ENCODE data around the gene IKZF2. TPM values are rescaled to one million over a fixed set of nuclear protein-coding genes. Genes with fewer than 3 reads are reported as not detected.

IKZF2 gene
- total and polyA plus RNA-seq, 9 of the 15 experiments (the other 6 are each of a cell fraction or from before 2014, with no cell fraction given) = 0.04 to 0.54 (median 0.22) TPM

- Histone ChIP-seq H3K4me1 (replicated peaks in 1 of 2; ENCODE audit: control insufficient read depth in 2 of 2, insufficient read depth in 2 of 2, low read length in 2 of 2) (no peaks in the 10 kb centered on the region), H3K79me2 (ENCODE audit: control insufficient read depth, insufficient read depth, low read length) (no peaks in the 10 kb centered on the region), H3K4me2 (ENCODE audit: insufficient read depth, low read length) (no peak overlapping the region), H3K9me3 (replicated peaks; ENCODE audit: control insufficient read depth, insufficient read depth, low read depth, low read length) (no peaks in the 10 kb centered on the region), H4K20me1 (replicated peaks; ENCODE audit: control insufficient read depth, insufficient read depth, low read length) (no peaks in the 10 kb centered on the region), H3K4me3 (no peak overlapping the region), H3K27me3 (ENCODE audit: control insufficient read depth in 2 of 2, insufficient read depth in 2 of 2, low read length in 2 of 2) (no peaks in the 10 kb centered on the region), H3K36me3 (ENCODE audit: control insufficient read depth, insufficient read depth, low read length) (no peaks in the 10 kb centered on the region), H3K9ac (ENCODE audit: insufficient read depth in 1 of 2, low read depth in 2 of 2, low read length in 2 of 2) (no peak overlapping the region), H3K27ac (ENCODE audit: extremely low read depth, low read depth, low read length) (no peak overlapping the region), H2AFZ (ENCODE audit: low read depth, low read length) (no peak overlapping the region), H3K9me1 (ENCODE audit: control insufficient read depth, insufficient read depth, low read length) (no peaks in the 10 kb centered on the region)
- WGBS (ENCODE audit: insufficient coverage, low coverage, missing lambda C conversion rate) = 0% methylated on average over 3 of the region's 3 CpGs
- intact Hi-C loops (cut with micrococcal nuclease) (no loop called here), in situ Hi-C loops (cut with MboI) (no loop called here)
- POLR2A ChIA-PET = no interaction called here
- TF ChIP-seq BCL6 (CRISPR knock-in tag; IDR thresholded peaks at IDR 0.05) (no peak), TBP (optimal IDR thresholded peaks at IDR 0.05; ENCODE audit: low read depth, low read length) (no peak)
- no peak for FAIRE-seq
- no peak for ATAC-seq
- no peak for DNase-seq (ENCODE audit: extremely low read depth in 1 of 4, low spot score in 3 of 4)
- CTCF ChIA-PET (ENCODE audit: low intra/inter-chr PET ratio) = no interaction called here
- BruUV-seq (replicated peaks) = no TSS peak
Measured at GRCh38 chr2:213091765-213092164, 59.6 kb downstream of the IKZF2 start.

- FAIRE-seq (no peak), DNase-seq (ENCODE audit: extremely low read depth in 1 of 4, low spot score in 3 of 4) (no peak), ATAC-seq (no peak)
- ChIA-PET CTCF (ENCODE audit: low intra/inter-chr PET ratio) (no interaction called here), POLR2A (no interaction called here)
- Histone ChIP-seq H3K4me3 (no peak overlapping the region), H3K36me3 (ENCODE audit: control insufficient read depth, insufficient read depth, low read length) (no peaks in the 10 kb centered on the region), H2AFZ (ENCODE audit: low read depth, low read length) (no peak overlapping the region), H3K9me1 (ENCODE audit: control insufficient read depth, insufficient read depth, low read length) (no peaks in the 10 kb centered on the region), H3K79me2 (ENCODE audit: control insufficient read depth, insufficient read depth, low read length) (no peaks in the 10 kb centered on the region), H4K20me1 (replicated peaks; ENCODE audit: control insufficient read depth, insufficient read depth, low read length) (no peaks in the 10 kb centered on the region), H3K27me3 (ENCODE audit: control insufficient read depth in 2 of 2, insufficient read depth in 2 of 2, low read length in 2 of 2) (no peaks in the 10 kb centered on the region), H3K27ac (ENCODE audit: extremely low read depth, low read depth, low read length) (no peak overlapping the region), H3K4me1 (replicated peaks in 1 of 2; ENCODE audit: control insufficient read depth in 2 of 2, insufficient read depth in 2 of 2, low read length in 2 of 2) (no peaks in the 10 kb centered on the region), H3K4me2 (ENCODE audit: insufficient read depth, low read length) (no peak overlapping the region), H3K9ac (ENCODE audit: insufficient read depth in 1 of 2, low read depth in 2 of 2, low read length in 2 of 2) (no peak overlapping the region), H3K9me3 (replicated peaks; ENCODE audit: control insufficient read depth, insufficient read depth, low read depth, low read length) (no peaks in the 10 kb centered on the region)
- WGBS (ENCODE audit: insufficient coverage, low coverage, missing lambda C conversion rate) = 0% methylated on average over 3 of the region's 3 CpGs
- in situ Hi-C loops (cut with MboI) = no loop called here
- no TSS peak for BruUV-seq (replicated peaks)
- intact Hi-C loops (cut with micrococcal nuclease) = no loop called here
- TF ChIP-seq TFAP4 (CRISPR knock-in tag; IDR thresholded peaks at IDR 0.05; ENCODE audit: borderline replicate concordance) = no peak
- no peak for TF ChIP-seq ZNF766 (CRISPR knock-in tag; conservative IDR thresholded peaks at IDR 0.05)
- TF ChIP-seq ELF4 (CRISPR knock-in tag; IDR thresholded peaks at IDR 0.05) = no peak
- TF ChIP-seq MAFG (tag; conservative IDR thresholded peaks at IDR 0.05) = no peak
- no peak for TF ChIP-seq ZNF512 (tag; IDR thresholded peaks at IDR 0.05)
- TF ChIP-seq ZNF589 (CRISPR knock-in tag; IDR thresholded peaks at IDR 0.05; ENCODE audit: low read depth) = no peak
- TF ChIP-seq MXI1 (IDR thresholded peaks at IDR 0.05; ENCODE audit: low read depth, low read length) = no peak
- TF ChIP-seq HCFC1 (IDR thresholded peaks at IDR 0.05; ENCODE audit: low read depth, low read length) = no peak
- no peak for TF ChIP-seq PHF21A (IDR thresholded peaks at IDR 0.05; ENCODE audit: borderline replicate concordance, low read depth)
- no peak for TF ChIP-seq PPARD (CRISPR knock-in tag; IDR thresholded peaks at IDR 0.05)
- TF ChIP-seq XRCC5 (IDR thresholded peaks at IDR 0.05; ENCODE audit: low read depth, low read length) = no peak
- no peak for TF ChIP-seq ATF4 (CRISPR knock-in tag; IDR thresholded peaks at IDR 0.05)
- no peak for TF ChIP-seq ZC3H4 (CRISPR knock-in tag; IDR thresholded peaks at IDR 0.05; ENCODE audit: borderline replicate concordance)
Measured at GRCh38 chr2:213090772-213091171, 60.6 kb downstream of the IKZF2 start.
